GM19324 (cell line): Measurements from ENCODE around the gene CCDC92.

Experiments used
- ATAC-seq: cut with Tn5 transposase; IDR thresholded peaks from one replicate; pipeline ENCODE4 v1.9.1; 2021; ENCODE audit warnings: mild to moderate bottlenecking, moderate library complexity; ENCODE audit not compliant: unreplicated experiment, low FRiP score

The CCDC92 gene

DNA sequence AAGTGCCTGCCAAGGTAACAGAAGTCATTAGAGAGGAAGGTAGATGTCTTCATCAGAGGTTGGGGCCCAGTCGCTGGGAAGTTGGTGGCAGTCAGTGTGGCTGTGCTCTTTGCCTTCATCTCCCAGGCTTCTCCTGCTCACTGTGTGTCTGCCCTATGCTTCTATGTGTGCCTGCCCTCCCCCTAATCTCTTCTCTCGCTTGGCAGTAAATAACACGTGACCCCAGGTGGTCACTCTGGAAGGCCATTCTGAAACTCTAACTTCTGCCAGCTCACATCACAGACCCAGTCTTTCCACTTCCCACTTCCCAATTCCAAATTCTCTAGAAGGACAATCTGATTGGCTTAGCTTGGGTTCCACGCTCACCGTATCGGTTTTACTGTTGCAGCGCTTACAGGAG lies 9.6 kb upstream of the CCDC92 start:
- no peak for ATAC-seq

GRCh38 chr12:123979566-123979965 lies 6.9 kb upstream of the CCDC92 start:
- no peak for ATAC-seq

DNA sequence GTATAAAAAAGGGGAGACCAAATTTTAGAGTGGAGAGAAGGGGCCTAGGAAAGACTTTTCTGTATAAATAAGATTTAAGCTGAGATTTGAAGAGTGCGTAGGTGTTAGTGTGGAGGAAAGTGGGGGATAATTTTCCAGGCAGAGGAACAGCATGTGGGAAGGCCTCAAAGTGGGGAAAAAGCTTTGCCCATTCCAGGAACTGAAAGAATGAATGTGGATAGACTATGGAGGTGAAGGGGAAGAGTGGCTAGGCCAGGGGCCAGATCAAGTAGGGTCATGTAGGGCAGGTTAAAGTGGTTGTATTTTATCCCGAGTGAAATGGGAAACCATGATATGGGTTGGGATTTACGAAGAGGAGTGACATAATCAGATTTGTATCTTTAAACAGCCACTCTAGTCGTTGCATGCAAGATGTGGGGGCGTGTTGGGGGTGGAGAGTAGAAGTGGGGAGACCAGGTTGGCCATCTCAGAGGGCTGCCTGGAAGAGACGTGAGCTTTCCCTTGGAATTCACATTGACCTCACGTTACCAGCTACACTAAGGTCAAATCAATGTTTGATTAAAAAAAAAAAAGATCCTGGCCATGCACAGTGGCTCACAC lies 3.7 kb upstream of the CCDC92 start:
- ATAC-seq, result no peak

GRCh38 chr12:123973552-123974341 lies 1.1 kb upstream of the CCDC92 start:
- peak; percentile 0 for ATAC-seq

DNA sequence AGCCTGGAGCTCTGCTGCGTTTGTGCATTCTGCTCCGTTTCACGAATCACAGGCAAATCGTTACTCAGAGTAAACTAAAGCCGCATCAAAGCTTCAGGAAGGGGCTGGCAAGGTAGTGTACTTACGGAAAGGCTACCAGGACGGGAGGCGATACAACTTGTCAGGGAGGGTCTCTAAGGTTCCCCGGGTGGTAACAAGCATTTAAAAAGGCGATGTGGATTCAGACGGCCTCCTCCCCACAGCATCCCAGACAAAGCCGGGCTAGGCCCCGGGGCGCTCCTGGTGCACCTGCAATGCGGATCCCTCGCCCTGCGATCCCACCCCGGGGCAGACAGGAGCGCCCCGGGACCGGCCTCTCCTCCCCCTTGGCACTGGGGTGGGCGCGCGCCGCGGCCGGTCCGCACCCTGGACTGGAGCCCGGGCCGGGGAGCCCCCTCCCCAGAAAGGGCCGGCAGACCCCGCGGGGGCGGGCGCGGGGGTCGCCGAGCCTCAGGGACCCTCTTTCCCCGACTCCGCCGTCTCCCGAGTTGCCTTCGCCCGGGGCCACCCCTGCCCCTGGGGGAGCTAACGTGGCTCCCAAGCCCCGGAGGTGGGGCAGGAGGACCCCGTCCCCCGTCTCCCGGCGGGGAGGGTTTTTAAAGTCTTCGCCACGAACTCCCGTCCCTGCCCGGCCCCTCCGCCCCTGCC lies 718 bp downstream of the CCDC92 start:
- peak; percentile 14 for ATAC-seq

DNA sequence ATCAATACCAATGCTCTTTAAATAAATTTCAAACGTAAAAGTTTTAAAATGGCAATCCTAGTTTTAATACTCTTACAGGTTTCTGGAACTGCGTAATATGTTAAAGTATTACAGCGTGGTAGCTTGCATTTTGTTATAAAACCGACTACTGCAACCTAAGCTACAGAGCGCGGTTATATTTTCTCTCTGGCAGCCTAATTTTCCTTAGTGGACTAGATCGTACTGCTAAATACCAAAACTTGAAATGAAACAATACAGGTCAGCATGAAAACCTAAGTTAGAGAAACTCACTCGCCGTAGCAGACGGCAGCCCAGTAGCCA lies 1.2 kb downstream of the CCDC92 start:
- no peak for ATAC-seq

- ATAC-seq, result no peak
Measured at GRCh38 chr12:123967121-123967586, 5.5 kb downstream of the CCDC92 start.

GRCh38 chr12:123966596-123966995 lies 6.0 kb downstream of the CCDC92 start:
- ATAC-seq, result no peak

GRCh38 chr12:123965382-123965781 lies 7.2 kb downstream of the CCDC92 start:
- no peak for ATAC-seq

DNA sequence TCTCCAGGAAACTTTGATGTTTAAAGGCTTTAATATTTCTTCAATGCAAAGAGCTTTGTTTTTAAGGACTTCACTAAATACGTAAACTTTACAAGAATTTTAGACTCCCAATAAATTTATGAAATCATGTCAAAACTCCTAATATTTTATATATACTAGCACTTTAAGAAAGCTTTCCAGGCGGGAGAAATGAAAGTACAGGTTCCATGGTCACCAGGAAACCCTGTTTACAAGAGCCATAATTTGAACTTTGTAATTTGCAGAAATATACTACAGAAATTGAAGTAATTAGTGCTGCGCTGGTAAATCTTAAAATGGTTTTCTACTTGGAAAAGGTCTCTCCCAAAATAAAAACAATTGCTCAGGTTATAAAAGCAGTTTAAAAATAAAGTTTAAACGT lies 8.8 kb downstream of the CCDC92 start:
- no peak for ATAC-seq

DNA sequence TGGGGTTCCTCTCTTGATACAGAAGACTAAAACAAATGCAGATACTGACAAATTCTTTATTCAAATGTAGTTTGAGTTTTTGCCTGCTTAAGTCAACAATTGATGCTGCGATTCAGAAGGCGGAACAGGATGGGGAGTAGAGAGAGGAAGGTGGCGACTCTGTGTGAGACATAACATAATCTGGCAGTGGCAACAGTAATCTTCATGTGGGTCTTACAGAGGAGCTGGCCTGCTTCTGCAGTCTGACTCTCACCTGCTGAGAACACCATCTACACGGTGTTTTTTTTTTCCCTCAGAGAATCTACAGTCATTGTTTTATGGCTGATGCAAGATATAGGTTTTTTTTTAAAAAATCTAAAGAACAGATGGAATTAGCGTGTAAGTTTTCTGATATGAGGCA lies 10.1 kb downstream of the CCDC92 start:
- no peak for ATAC-seq

DNA sequence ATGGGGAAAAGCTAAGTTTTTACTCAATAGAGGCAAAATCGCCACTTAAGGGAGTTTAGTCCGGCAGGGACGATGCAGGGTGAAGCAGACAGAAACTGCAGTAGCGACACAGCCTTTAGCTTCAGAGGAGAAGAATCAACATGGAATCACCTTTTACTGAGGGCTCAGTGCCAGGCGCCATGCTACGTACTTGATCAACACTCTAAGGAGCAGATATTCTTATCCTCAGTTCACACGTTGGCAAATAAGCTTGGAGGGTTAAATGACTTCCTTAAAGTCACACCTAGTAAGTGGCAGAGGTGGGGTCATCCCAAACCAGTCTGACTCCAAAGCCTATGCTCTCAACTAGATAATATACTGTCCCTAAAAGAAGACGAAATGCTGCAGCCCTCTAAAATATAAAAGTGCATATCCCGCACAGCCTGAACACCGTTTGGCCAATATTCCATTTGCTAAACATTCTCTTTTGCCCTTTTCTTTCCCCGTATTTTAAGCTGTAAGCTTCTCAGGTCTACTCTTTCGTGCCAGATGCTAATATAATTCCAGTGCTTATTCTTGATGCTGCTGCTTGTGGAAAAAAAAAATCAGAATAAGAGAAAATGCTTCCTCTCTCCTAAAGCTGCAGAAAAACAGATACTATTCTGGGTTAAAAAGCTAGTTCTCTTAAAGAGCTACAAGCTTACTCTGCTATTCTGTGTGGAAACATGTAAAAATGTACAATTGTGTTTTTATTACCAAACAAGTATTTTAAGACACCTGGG lies 10.9 kb downstream of the CCDC92 start:
- no peak for ATAC-seq

DNA sequence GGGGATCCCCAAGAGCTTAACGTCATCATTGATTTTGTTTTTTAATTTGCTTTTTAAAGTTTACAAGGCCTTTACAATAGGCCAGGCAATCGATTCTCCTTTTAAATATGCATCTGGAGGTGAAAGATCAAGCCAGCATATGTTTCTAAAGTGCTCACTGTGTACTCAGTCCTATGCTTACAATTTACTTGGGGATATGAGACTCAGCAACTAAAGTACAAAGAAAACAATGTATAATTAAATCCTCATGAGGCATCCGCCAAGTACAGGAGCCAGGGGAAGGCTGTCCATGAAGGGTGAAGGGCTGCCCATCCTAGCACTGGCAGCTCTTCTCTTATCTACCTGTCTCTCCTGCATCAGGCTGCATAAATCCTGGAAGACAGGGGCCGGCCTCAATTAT lies 11.8 kb downstream of the CCDC92 start:
- no peak for ATAC-seq

- ATAC-seq, result no peak
Measured at GRCh38 chr12:123960029-123960735, 12.4 kb downstream of the CCDC92 start.

- no peak for ATAC-seq
Measured at GRCh38 chr12:123958876-123959275, 13.8 kb downstream of the CCDC92 start.

DNA sequence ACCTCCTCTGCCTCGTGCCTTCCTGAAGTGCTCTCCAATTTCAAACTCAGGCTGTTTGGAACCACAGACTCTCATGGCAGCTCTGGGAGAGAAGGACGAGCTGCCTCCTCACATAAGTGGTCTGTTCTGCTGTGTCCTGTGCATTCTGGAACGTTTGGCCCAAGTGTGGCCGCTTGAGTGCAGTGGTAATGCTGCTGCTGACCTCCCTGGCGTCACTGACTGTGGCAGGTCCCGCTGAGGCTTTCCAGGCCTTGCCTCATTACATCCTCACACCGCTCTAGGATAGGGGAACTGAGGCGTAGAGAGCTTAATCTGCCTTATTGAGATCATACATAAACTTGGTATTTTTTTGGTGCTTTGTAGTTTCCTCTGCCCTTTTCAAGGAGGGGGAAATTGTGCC lies 14.2 kb downstream of the CCDC92 start:
- no peak for ATAC-seq

- ATAC-seq, result no peak
Measured at GRCh38 chr12:123957196-123957595, 15.4 kb downstream of the CCDC92 start.

DNA sequence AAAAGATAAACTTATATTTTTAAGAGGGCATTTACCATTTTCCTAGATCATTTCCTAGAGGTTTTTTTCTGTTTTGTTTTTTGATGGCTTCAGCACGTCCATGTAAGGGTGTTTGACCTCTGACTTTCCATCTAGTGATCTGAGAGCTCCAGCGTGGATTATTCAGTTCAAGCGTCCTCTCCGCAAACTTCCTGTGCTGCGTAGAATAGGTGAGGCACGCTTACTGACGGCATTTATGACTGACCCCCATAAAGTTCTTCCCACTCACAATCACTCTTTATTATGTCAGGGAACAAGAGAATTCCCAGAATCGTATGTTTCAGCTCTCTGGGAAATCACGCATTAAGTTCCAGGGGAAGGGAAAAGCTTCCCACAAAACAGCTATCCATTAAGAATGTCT lies 16.4 kb downstream of the CCDC92 start:
- no peak for ATAC-seq

GRCh38 chr12:123954647-123955350 lies 17.8 kb downstream of the CCDC92 start:
- ATAC-seq, result no peak

GRCh38 chr12:123952037-123952436 lies 20.6 kb downstream of the CCDC92 start:
- ATAC-seq, result no peak
